NCI-H82 (cell line): ENCODE results near the gene GPR137B.
A peak's percentile ranks its signal among the peaks of the same experiment; 100 is the strongest.
"Not testable (repeated sequence)": the region's sequence is repeated elsewhere in the genome, so short reads cannot be mapped to it uniquely, and the experiment has no call there.

Source experiments
- DNase-seq: peaks from one replicate; lab custom pipeline; 2025; lab: John Stamatoyannopoulos, UW

Gene GPR137B

GRCh38 chr1:236144446-236145150 is 2.3 kb downstream of the GPR137B start:
- DNase-seq = peak; percentile 90

GRCh38 chr1:236147068-236147467 is 4.7 kb downstream of the GPR137B start:
- DNase-seq = no peak

- no peak for DNase-seq
Observed at GRCh38 chr1:236147521-236148469, 5.5 kb downstream of the GPR137B start.

- no peak for DNase-seq
Observed at GRCh38 chr1:236148470-236148845, 6.1 kb downstream of the GPR137B start.

- no peak for DNase-seq
Observed at GRCh38 chr1:236149003-236149595, 6.8 kb downstream of the GPR137B start.

- DNase-seq = no peak
Observed at GRCh38 chr1:236149696-236150228, 7.4 kb downstream of the GPR137B start.

- DNase-seq = no peak
Observed at GRCh38 chr1:236150311-236150955, 8.1 kb downstream of the GPR137B start.

GRCh38 chr1:236150986-236151385 is 8.6 kb downstream of the GPR137B start:
- no peak for DNase-seq

GRCh38 chr1:236151739-236152424 is 9.5 kb downstream of the GPR137B start:
- DNase-seq = no peak

GRCh38 chr1:236154126-236154525 is 11.8 kb downstream of the GPR137B start:
- DNase-seq = no peak

- no peak for DNase-seq
Observed at GRCh38 chr1:236154671-236155398, 12.5 kb downstream of the GPR137B start.

GRCh38 chr1:236155399-236155767 is 13.0 kb downstream of the GPR137B start:
- DNase-seq = no peak

- DNase-seq = no peak
Observed at GRCh38 chr1:236155841-236156503, 13.6 kb downstream of the GPR137B start.

- no peak for DNase-seq
Observed at GRCh38 chr1:236156512-236157208, 14.3 kb downstream of the GPR137B start.

- DNase-seq = not testable (repeated sequence)
Observed at GRCh38 chr1:236158072-236158471, 15.7 kb downstream of the GPR137B start.

- DNase-seq = no peak
Observed at GRCh38 chr1:236158719-236159118, 16.4 kb downstream of the GPR137B start.

GRCh38 chr1:236159704-236160539 is 17.6 kb downstream of the GPR137B start:
- DNase-seq = no peak

GRCh38 chr1:236160540-236161127 is 18.3 kb downstream of the GPR137B start:
- DNase-seq = no peak
